Measurements from ENCODE around the gene BACE1-AS.
"Not testable (repeated sequence)": the region's sequence is repeated elsewhere in the genome, so short reads cannot be mapped to it uniquely, and the experiment has no call there.

Gene BACE1-AS

GRCh38 chr11:117271208-117271607, 19.9 kb upstream of the BACE1-AS start:
- Histone ChIP-seq H3K4me2 (ENCODE audit: low read depth, low read length) (no peak overlapping the region), H3K36me3 (replicated peaks; ENCODE audit: insufficient read depth, low read length) (no peaks in the 10 kb centered on the region), H3K79me2 (ENCODE audit: low read length) (no peaks in the 10 kb centered on the region), H2AFZ (ENCODE audit: low read length) (no peak overlapping the region), H3K9me2 (replicated peaks; ENCODE audit: insufficient read depth, low read length) (no peaks in the 10 kb centered on the region), H3F3A (ENCODE audit: insufficient read depth, low read length) (no peaks in the 10 kb centered on the region), H3K27ac (ENCODE audit: low read length) (no peak overlapping the region), H3K9ac (ENCODE audit: low read length) (no peak overlapping the region), H3K9me3 (replicated peaks; ENCODE audit: insufficient read depth, low read length) (no peaks in the 10 kb centered on the region), H3K4me1 (ENCODE audit: low read length) (no peaks in the 10 kb centered on the region), H3K27me3 (replicated peaks; ENCODE audit: insufficient read depth, low read length) (no peaks in the 10 kb centered on the region), H4K20me1 (ENCODE audit: insufficient read depth, low read length) (no peaks in the 10 kb centered on the region), H3K4me3 (ENCODE audit: low read length) (no peak overlapping the region)
- no peak for DNase-seq
- TF ChIP-seq CTCF (IDR thresholded peaks at IDR 0.05; ENCODE audit: low read length), result no peak
- TF ChIP-seq EZH2phosphoT487 (IDR thresholded peaks at IDR 0.05; ENCODE audit: low read length), result no peak
- TF ChIP-seq EZH2 (optimal IDR thresholded peaks at IDR 0.05; ENCODE audit: low read depth, low read length), result no peak

DNA sequence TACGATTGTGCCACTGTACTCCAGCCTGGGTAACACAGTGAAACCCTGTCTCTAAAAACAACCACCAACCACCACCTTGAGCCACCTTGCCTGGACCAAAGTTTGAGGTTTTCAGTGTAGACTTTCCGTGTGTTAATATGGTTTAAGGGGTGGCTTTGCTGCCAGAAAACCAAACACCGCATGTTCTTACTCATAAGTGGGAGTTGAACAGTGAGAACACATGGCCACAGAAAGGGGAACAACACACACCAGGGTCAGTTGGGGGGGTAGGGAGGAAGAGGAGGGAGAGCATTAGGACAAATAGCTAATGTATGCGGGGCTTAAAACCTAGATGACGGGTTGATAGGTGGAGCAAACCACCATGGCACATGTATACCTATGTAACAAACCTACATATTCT, 19.0 kb upstream of the BACE1-AS start:
- H3K4me1 ChIP-seq (ENCODE audit: low read length); H3K79me2 ChIP-seq (ENCODE audit: low read length); H3K9me3 ChIP-seq (replicated peaks; ENCODE audit: insufficient read depth, low read length); H2AFZ ChIP-seq (ENCODE audit: low read length); H3K9me2 ChIP-seq (replicated peaks; ENCODE audit: insufficient read depth, low read length); H3K27ac ChIP-seq (ENCODE audit: low read length); H3K36me3 ChIP-seq (replicated peaks; ENCODE audit: insufficient read depth, low read length); DNase-seq; H3K9ac ChIP-seq (ENCODE audit: low read length); H3K4me3 ChIP-seq (ENCODE audit: low read length); H4K20me1 ChIP-seq (ENCODE audit: insufficient read depth, low read length); H3K4me2 ChIP-seq (ENCODE audit: low read depth, low read length); H3K27me3 ChIP-seq (replicated peaks; ENCODE audit: insufficient read depth, low read length); H3F3A ChIP-seq (ENCODE audit: insufficient read depth, low read length): not testable (repeated sequence)

DNA sequence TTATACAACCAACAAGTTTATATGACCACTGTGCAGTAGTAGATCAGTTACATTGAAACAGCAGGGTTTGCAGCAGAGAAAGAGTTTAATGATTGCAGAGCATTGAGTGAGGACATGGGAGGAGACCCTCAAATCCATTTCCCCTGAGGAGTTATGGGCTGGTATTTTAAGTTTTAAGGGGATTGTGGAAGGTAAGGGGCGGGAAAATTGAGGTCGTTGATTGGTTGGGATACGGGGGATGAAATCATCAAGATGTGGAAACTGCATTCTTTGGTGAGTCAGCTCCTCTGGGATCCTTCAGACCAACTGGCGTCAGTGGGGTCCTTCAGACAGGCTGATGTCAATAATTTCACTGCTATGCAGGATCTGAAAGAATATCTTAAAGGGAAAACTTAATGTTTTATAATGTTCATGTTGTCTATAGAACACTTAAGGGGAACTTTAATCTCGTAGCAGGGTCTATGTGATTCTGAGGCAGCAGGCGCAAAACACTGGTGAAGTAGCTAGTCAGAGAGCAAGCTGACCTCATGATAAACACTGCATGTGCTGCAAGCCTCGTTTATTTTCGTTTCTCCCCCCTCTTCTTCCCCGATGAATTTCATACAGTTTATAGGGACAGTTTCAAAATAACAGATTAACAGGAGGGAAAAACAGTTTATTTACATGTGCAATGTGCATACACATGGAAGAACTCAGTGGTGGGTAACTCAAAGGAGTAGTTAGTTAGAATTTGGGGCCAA, 17.4 kb upstream of the BACE1-AS start:
- Histone ChIP-seq H3K4me1 (ENCODE audit: low read length) (no peaks in the 10 kb centered on the region), H3F3A (ENCODE audit: insufficient read depth, low read length) (no peaks in the 10 kb centered on the region), H4K20me1 (ENCODE audit: insufficient read depth, low read length) (no peaks in the 10 kb centered on the region), H3K4me2 (ENCODE audit: low read depth, low read length) (no peak overlapping the region), H3K9me3 (replicated peaks; ENCODE audit: insufficient read depth, low read length) (no peaks in the 10 kb centered on the region), H3K9ac (ENCODE audit: low read length) (no peak overlapping the region), H3K36me3 (replicated peaks; ENCODE audit: insufficient read depth, low read length) (no peaks in the 10 kb centered on the region), H3K27ac (ENCODE audit: low read length) (no peak overlapping the region), H3K4me3 (ENCODE audit: low read length) (no peak overlapping the region), H2AFZ (ENCODE audit: low read length) (no peak overlapping the region), H3K9me2 (replicated peaks; ENCODE audit: insufficient read depth, low read length) (no peaks in the 10 kb centered on the region), H3K27me3 (replicated peaks; ENCODE audit: insufficient read depth, low read length) (no peaks in the 10 kb centered on the region), H3K79me2 (ENCODE audit: low read length) (no peaks in the 10 kb centered on the region)
- no peak for DNase-seq
- TF ChIP-seq EZH2 (optimal IDR thresholded peaks at IDR 0.05; ENCODE audit: low read depth, low read length) (no peak), CTCF (IDR thresholded peaks at IDR 0.05; ENCODE audit: low read length) (no peak), EZH2phosphoT487 (IDR thresholded peaks at IDR 0.05; ENCODE audit: low read length) (no peak)

GRCh38 chr11:117278347-117278746, 12.8 kb upstream of the BACE1-AS start:
- Histone ChIP-seq H2AFZ (ENCODE audit: low read length) (no peak overlapping the region), H3K4me3 (ENCODE audit: low read length) (no peak overlapping the region), H3K9me3 (replicated peaks; ENCODE audit: insufficient read depth, low read length) (no peaks in the 10 kb centered on the region), H3K27ac (ENCODE audit: low read length) (no peak overlapping the region), H3K4me1 (ENCODE audit: low read length) (0 out of 2 replicates have a peak, but pooled peaks cover 3% of the 10 kb centered on the region), H4K20me1 (ENCODE audit: insufficient read depth, low read length) (no peaks in the 10 kb centered on the region), H3K4me2 (ENCODE audit: low read depth, low read length) (no peak overlapping the region), H3K36me3 (replicated peaks; ENCODE audit: insufficient read depth, low read length) (no peaks in the 10 kb centered on the region), H3K79me2 (ENCODE audit: low read length) (no peaks in the 10 kb centered on the region), H3F3A (ENCODE audit: insufficient read depth, low read length) (no peaks in the 10 kb centered on the region), H3K27me3 (replicated peaks; ENCODE audit: insufficient read depth, low read length) (no peaks in the 10 kb centered on the region), H3K9me2 (replicated peaks; ENCODE audit: insufficient read depth, low read length) (no peaks in the 10 kb centered on the region), H3K9ac (ENCODE audit: low read length) (no peak overlapping the region)
- no peak for DNase-seq
- no peak for TF ChIP-seq EZH2 (optimal IDR thresholded peaks at IDR 0.05; ENCODE audit: low read depth, low read length)
- no peak for TF ChIP-seq EZH2phosphoT487 (IDR thresholded peaks at IDR 0.05; ENCODE audit: low read length)
- no peak for TF ChIP-seq CTCF (IDR thresholded peaks at IDR 0.05; ENCODE audit: low read length)

Data from MM.1S (cell line).